ENCODE data around the gene ACADM. TPM values are rescaled to one million over a fixed set of nuclear protein-coding genes. Genes with fewer than 3 reads are reported as not detected.

The ACADM gene
- total RNA-seq, 1 experiment from 2014 or later: 35.6 TPM

DNA sequence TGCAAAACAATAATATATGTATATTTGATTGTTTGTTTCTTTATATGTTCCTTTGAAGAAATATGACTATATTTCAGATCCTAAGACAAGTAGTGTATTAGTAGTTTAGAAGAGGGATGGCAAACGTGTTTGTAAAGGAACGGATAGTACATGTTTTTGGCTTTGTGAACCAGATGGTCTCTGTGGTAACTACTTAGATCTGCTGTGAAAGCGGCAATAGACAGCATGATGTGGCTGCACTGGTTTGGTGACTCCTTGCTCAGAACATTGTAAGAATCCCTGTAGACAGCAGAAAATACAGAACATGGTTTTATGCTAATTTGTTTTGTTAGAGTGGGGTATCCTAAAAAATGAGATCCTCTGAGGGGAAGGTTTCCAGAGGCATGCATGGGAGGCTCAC is 3.1 kb downstream of the ACADM start:
- Histone ChIP-seq H3K9me3 (ENCODE audit: low read depth, low read length, poor library complexity, severe bottlenecking) (no peaks in the 10 kb centered on the region), H3K27me3 (replicated peaks; ENCODE audit: insufficient read depth, low read depth, low read length, poor library complexity) (no peaks in the 10 kb centered on the region), H3K4me3 (ENCODE audit: low read depth, low read length, poor library complexity, severe bottlenecking) (no peak overlapping the region), H3K36me3 (ENCODE audit: insufficient read depth, low read length, poor library complexity, severe bottlenecking) (no peaks in the 10 kb centered on the region), H3K27ac (ENCODE audit: low read depth, low read length, poor library complexity, severe bottlenecking) (no peak overlapping the region), H3K4me1 (ENCODE audit: insufficient read depth, low read length, poor library complexity, severe bottlenecking) (peaks cover 23% of the 10 kb centered on the region)
- POLR2A ChIA-PET (ENCODE audit: low non-redundant PET): no interaction called here
- BruUV-seq (replicated peaks): no TSS peak
- intact Hi-C loops (cut with micrococcal nuclease; ENCODE audit: unreplicated experiment): no loop called here
- CTCF ChIA-PET: no interaction called here
- TF ChIP-seq, protein P1, sequence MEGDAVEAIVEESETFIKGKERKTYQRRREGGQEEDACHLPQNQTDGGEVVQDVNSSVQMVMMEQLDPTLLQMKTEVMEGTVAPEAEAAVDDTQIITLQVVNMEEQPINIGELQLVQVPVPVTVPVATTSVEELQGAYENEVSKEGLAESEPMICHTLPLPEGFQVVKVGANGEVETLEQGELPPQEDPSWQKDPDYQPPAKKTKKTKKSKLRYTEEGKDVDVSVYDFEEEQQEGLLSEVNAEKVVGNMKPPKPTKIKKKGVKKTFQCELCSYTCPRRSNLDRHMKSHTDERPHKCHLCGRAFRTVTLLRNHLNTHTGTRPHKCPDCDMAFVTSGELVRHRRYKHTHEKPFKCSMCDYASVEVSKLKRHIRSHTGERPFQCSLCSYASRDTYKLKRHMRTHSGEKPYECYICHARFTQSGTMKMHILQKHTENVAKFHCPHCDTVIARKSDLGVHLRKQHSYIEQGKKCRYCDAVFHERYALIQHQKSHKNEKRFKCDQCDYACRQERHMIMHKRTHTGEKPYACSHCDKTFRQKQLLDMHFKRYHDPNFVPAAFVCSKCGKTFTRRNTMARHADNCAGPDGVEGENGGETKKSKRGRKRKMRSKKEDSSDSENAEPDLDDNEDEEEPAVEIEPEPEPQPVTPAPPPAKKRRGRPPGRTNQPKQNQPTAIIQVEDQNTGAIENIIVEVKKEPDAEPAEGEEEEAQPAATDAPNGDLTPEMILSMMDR (conservative IDR thresholded peaks at IDR 0.05; ENCODE audit: low read depth, low read length): no peak
- no peak for TF ChIP-seq EZH2 (IDR thresholded peaks at IDR 0.05; ENCODE audit: borderline replicate concordance, low read depth, low read length, poor library complexity, severe bottlenecking)
- DNase-seq (ENCODE audit: low spot score): no peak

DNA sequence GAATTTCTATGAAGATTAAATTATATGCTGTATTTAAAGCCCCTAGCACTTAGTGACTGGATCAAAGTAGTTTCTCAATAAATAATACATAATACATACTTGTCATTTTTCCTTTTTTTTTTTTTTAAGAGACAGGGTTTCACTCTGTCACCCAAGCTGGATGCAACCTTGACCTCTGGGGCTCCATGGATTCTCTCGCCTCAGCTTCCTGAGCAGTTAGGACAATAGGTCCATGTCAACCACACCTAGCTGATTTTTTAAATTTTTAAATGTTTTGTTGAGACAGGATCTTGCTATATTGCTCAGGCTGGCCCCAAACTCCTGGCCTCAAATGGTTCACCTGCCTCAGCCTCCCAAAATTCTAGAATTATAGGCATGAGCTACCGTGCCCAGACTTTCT is 5.9 kb downstream of the ACADM start:
- no TSS peak for BruUV-seq (replicated peaks)
- Histone ChIP-seq H3K9me3 (ENCODE audit: low read depth, low read length, poor library complexity, severe bottlenecking) (no peaks in the 10 kb centered on the region), H3K27ac (ENCODE audit: low read depth, low read length, poor library complexity, severe bottlenecking) (no peak overlapping the region), H3K4me3 (ENCODE audit: low read depth, low read length, poor library complexity, severe bottlenecking) (no peak overlapping the region), H3K27me3 (replicated peaks; ENCODE audit: insufficient read depth, low read depth, low read length, poor library complexity) (no peaks in the 10 kb centered on the region), H3K4me1 (ENCODE audit: insufficient read depth, low read length, poor library complexity, severe bottlenecking) (peaks cover 21% of the 10 kb centered on the region), H3K36me3 (ENCODE audit: insufficient read depth, low read length, poor library complexity, severe bottlenecking) (peaks cover 8% of the 10 kb centered on the region)
- CTCF ChIA-PET: no interaction called here
- intact Hi-C loops (cut with micrococcal nuclease; ENCODE audit: unreplicated experiment): no loop called here
- TF ChIP-seq EZH2 (IDR thresholded peaks at IDR 0.05; ENCODE audit: borderline replicate concordance, low read depth, low read length, poor library complexity, severe bottlenecking): no peak
- TF ChIP-seq, protein P1 (conservative IDR thresholded peaks at IDR 0.05; ENCODE audit: low read depth, low read length): no peak
- no peak for DNase-seq (ENCODE audit: low spot score)
- POLR2A ChIA-PET (ENCODE audit: low non-redundant PET): no interaction called here

DNA sequence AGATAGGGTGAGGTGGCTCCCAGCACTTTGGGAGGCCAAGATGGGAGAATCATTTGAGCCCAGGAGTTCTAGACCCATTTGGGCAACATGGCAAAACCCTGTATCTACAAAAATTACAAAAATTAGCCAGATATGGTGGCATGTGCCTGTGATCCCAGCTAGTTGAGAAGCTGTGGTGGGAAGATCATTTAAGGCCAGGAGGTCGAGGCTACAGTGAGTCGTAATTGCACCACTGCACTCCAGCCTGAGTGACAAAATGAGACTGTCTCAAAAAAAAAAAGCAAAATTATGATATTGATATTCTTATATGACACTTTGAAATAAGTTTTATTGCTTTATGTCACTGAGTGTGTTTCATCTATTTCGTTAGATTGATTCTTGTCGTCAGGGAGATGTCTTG is 7.4 kb downstream of the ACADM start:
- Histone ChIP-seq H3K27ac (ENCODE audit: low read depth, low read length, poor library complexity, severe bottlenecking) (no peak overlapping the region), H3K4me1 (ENCODE audit: insufficient read depth, low read length, poor library complexity, severe bottlenecking) (peaks cover 13% of the 10 kb centered on the region), H3K4me3 (ENCODE audit: low read depth, low read length, poor library complexity, severe bottlenecking) (no peak overlapping the region), H3K27me3 (replicated peaks; ENCODE audit: insufficient read depth, low read depth, low read length, poor library complexity) (no peaks in the 10 kb centered on the region), H3K9me3 (ENCODE audit: low read depth, low read length, poor library complexity, severe bottlenecking) (no peaks in the 10 kb centered on the region), H3K36me3 (ENCODE audit: insufficient read depth, low read length, poor library complexity, severe bottlenecking) (peaks cover 8% of the 10 kb centered on the region)
- TF ChIP-seq EZH2 (IDR thresholded peaks at IDR 0.05; ENCODE audit: borderline replicate concordance, low read depth, low read length, poor library complexity, severe bottlenecking): no peak
- intact Hi-C loops (cut with micrococcal nuclease; ENCODE audit: unreplicated experiment): no loop called here
- BruUV-seq (replicated peaks): no TSS peak
- POLR2A ChIA-PET (ENCODE audit: low non-redundant PET): no interaction called here
- DNase-seq (ENCODE audit: low spot score): no peak
- CTCF ChIA-PET: no interaction called here

DNA sequence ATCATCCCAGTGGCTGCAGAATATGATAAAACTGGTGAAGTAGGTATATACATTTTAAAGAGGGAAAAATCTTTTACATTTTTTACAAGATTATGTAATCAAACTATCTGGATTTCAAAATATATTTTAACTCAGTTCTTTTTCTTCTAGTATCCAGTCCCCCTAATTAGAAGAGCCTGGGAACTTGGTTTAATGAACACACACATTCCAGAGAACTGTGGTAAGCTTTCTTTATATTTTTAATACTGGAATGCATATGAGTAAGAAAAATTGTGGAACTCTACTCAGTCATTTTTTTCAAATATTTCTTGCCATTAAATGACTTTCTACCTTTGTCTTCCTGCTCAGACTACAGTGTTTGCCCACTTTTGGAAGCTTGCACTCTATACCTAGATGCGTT is 8.2 kb downstream of the ACADM start:
- Histone ChIP-seq H3K27ac (ENCODE audit: low read depth, low read length, poor library complexity, severe bottlenecking) (peak overlapping the region; percentile 35), H3K4me3 (ENCODE audit: low read depth, low read length, poor library complexity, severe bottlenecking) (no peak overlapping the region), H3K36me3 (ENCODE audit: insufficient read depth, low read length, poor library complexity, severe bottlenecking) (peaks cover 8% of the 10 kb centered on the region), H3K27me3 (replicated peaks; ENCODE audit: insufficient read depth, low read depth, low read length, poor library complexity) (no peaks in the 10 kb centered on the region), H3K9me3 (ENCODE audit: low read depth, low read length, poor library complexity, severe bottlenecking) (no peaks in the 10 kb centered on the region), H3K4me1 (ENCODE audit: insufficient read depth, low read length, poor library complexity, severe bottlenecking) (peaks cover 13% of the 10 kb centered on the region)
- BruUV-seq (replicated peaks): no TSS peak
- CTCF ChIA-PET: no interaction called here
- POLR2A ChIA-PET (ENCODE audit: low non-redundant PET): no interaction called here
- intact Hi-C loops (cut with micrococcal nuclease; ENCODE audit: unreplicated experiment): no loop called here
- TF ChIP-seq EZH2 (IDR thresholded peaks at IDR 0.05; ENCODE audit: borderline replicate concordance, low read depth, low read length, poor library complexity, severe bottlenecking): no peak
- DNase-seq (ENCODE audit: low spot score): no peak
